KMS-11 (cell line): ENCODE data around the gene HPCAL1.
A peak's percentile ranks its signal among the peaks of the same experiment; 100 is the strongest.

Experiments
- H2AFZ ChIP-seq: fragments of 200-600 bp; sonication (generic); 2 replicates; pipeline ENCODE4 v1.6.1; 2016; ENCODE audit warnings: antibody characterized with exemption, mixed run types, low read depth
- H3K27ac ChIP-seq: fragments of 200-600 bp; sonication (generic); 2 replicates; pipeline ENCODE4 v1.6.1; 2016; ENCODE audit warnings: mild to moderate bottlenecking, mixed run types
- H3K27me3 ChIP-seq: fragments of 200-600 bp; sonication (generic); 2 replicates; pipeline ENCODE4 v1.6.1; 2017; ENCODE audit warnings: mild to moderate bottlenecking, low read depth, mixed run types, moderate library complexity; ENCODE audit not compliant: insufficient read depth
- H3K36me3 ChIP-seq: fragments of 200-600 bp; sonication (generic); 2 replicates; pipeline ENCODE4 v1.6.1; 2017; ENCODE audit warnings: mild to moderate bottlenecking, mixed run types; ENCODE audit not compliant: insufficient read depth
- H3K4me1 ChIP-seq: fragments of 200-600 bp; sonication (generic); 2 replicates; pipeline ENCODE4 v1.6.1; 2016; ENCODE audit warnings: mild to moderate bottlenecking, low read depth, mixed run types; ENCODE audit not compliant: poor library complexity, severe bottlenecking
- H3K4me2 ChIP-seq: fragments of 200-600 bp; sonication (generic); 2 replicates; pipeline ENCODE4 v1.7.0; 2016; ENCODE audit warnings: mild to moderate bottlenecking, mixed run types
- H3K4me3 ChIP-seq: fragments of 200-600 bp; sonication (generic); IDR thresholded peaks from 2 replicates; pipeline ENCODE4 v1.6.1; 2017; ENCODE audit warnings: low read depth, low read length, mixed read lengths; ENCODE audit not compliant: insufficient read depth
- H3K79me2 ChIP-seq: fragments of 200-600 bp; sonication (generic); 2 replicates; pipeline ENCODE4 v1.6.1; 2016; ENCODE audit warnings: low read depth, mixed run types; ENCODE audit not compliant: insufficient read depth
- H3K9ac ChIP-seq: fragments of 200-600 bp; sonication (generic); 2 replicates; pipeline ENCODE4 v1.6.1; 2016; ENCODE audit warnings: mild to moderate bottlenecking, mixed run types
- H4K20me1 ChIP-seq: fragments of 200-600 bp; sonication (generic); 2 replicates; pipeline ENCODE4 v1.6.1; 2016; ENCODE audit warnings: mild to moderate bottlenecking, mixed run types; ENCODE audit not compliant: insufficient read depth
- CTCF ChIP-seq: fragments of 200-600 bp; sonication (generic); conservative IDR thresholded peaks from 2 replicates; pipeline ENCODE4 v1.6.1; 2017; ENCODE audit warnings: low read depth, mild to moderate bottlenecking, antibody characterized with exemption, low read length, moderate library complexity, mixed read lengths

HPCAL1 gene

GRCh38 chr2:10300997-10301940, 1.4 kb upstream of the HPCAL1 start:
- Histone ChIP-seq H2AFZ (peak overlapping the region; percentile 99; the same call in 1 of the 2 replicates), H3K4me2 (peak overlapping the region; percentile 95), H3K36me3 (no peaks in the 10 kb centered on the region), H3K9ac (peak overlapping the region; percentile 68; the same call in 1 of the 2 replicates), H3K79me2 (peaks cover 6% of the 10 kb centered on the region; the same call in 1 of the 2 replicates), H3K27me3 (no peaks in the 10 kb centered on the region), H3K27ac (no peak overlapping the region), H4K20me1 (no peaks in the 10 kb centered on the region), H3K4me1 (peaks cover 30% of the 10 kb centered on the region), H3K4me3 (peak overlapping the region; percentile 29)
- no peak for TF ChIP-seq CTCF

GRCh38 chr2:10301941-10302478, 694 bp upstream of the HPCAL1 start:
- Histone ChIP-seq H3K36me3 (no peaks in the 10 kb centered on the region), H4K20me1 (no peaks in the 10 kb centered on the region), H3K4me1 (peaks cover 30% of the 10 kb centered on the region), H3K79me2 (peaks cover 6% of the 10 kb centered on the region; the same call in 1 of the 2 replicates), H3K4me2 (peak overlapping the region; percentile 95), H3K27ac (peak overlapping the region; percentile 38; the same call in 1 of the 2 replicates), H2AFZ (peak overlapping the region; percentile 99), H3K4me3 (peak overlapping the region; percentile 29), H3K9ac (peak overlapping the region; percentile 68; the same call in 1 of the 2 replicates), H3K27me3 (no peaks in the 10 kb centered on the region)
- no peak for TF ChIP-seq CTCF

GRCh38 chr2:10303181-10303693, 533 bp downstream of the HPCAL1 start:
- no peak for TF ChIP-seq CTCF
- Histone ChIP-seq H3K4me1 (peaks cover 30% of the 10 kb centered on the region), H3K27ac (no peak overlapping the region), H4K20me1 (no peaks in the 10 kb centered on the region), H3K9ac (peak overlapping the region; percentile 22; the same call in 1 of the 2 replicates), H2AFZ (peak overlapping the region; percentile 72), H3K27me3 (no peaks in the 10 kb centered on the region), H3K36me3 (no peaks in the 10 kb centered on the region), H3K4me2 (peak overlapping the region; percentile 98), H3K4me3 (no peak overlapping the region), H3K79me2 (peaks cover 6% of the 10 kb centered on the region; the same call in 1 of the 2 replicates)

- Histone ChIP-seq H3K4me3 (no peak overlapping the region), H2AFZ (peak overlapping the region; percentile 72), H3K4me2 (peak overlapping the region; percentile 98), H4K20me1 (no peaks in the 10 kb centered on the region), H3K27me3 (no peaks in the 10 kb centered on the region), H3K4me1 (peaks cover 30% of the 10 kb centered on the region), H3K27ac (no peak overlapping the region), H3K36me3 (no peaks in the 10 kb centered on the region), H3K9ac (peak overlapping the region; percentile 16; the same call in 1 of the 2 replicates), H3K79me2 (peaks cover 6% of the 10 kb centered on the region; the same call in 1 of the 2 replicates)
- no peak for TF ChIP-seq CTCF
Measured at GRCh38 chr2:10303694-10304378, 1.1 kb downstream of the HPCAL1 start.
